Vagina (tissue), 2 donors: ENCODE results near the gene ABL1. TPM values are rescaled to one million over a fixed set of nuclear protein-coding genes. Genes with fewer than 3 reads are reported as not detected.

Experiments used
- DNase-seq, 2 donors: peaks; one replicate each; pipeline ENCODE4 v3.0.0-alpha.2; 2017; ENCODE audit errors: extremely low spot score in 2 of 2
- H3K27ac ChIP-seq: fragments of 200-600 bp; sonication (generic); one replicate; pipeline ENCODE4 v1.5.1; 2019
- H3K27me3 ChIP-seq: fragments of 200-600 bp; sonication (generic); one replicate; pipeline ENCODE4 v1.5.1; 2019
- H3K36me3 ChIP-seq, 2 donors: fragments of 200-600 bp; sonication (generic); one replicate each; pipeline ENCODE4 v1.5.1; 2017 to 2019
- H3K4me1 ChIP-seq: fragments of 200-600 bp; sonication (generic); one replicate; pipeline ENCODE4 v1.5.1; 2019
- H3K4me3 ChIP-seq, 2 donors: fragments of 200-600 bp; sonication (generic); 1 replicate in 1 of 2; 2 replicates in 1 of 2; pipeline ENCODE4 v1.5.1; 2016 to 2019
- H3K9me3 ChIP-seq: fragments of 200-600 bp; sonication (generic); one replicate; pipeline ENCODE4 v1.5.1; 2019
- POLR2A ChIP-seq, 2 donors: fragments of 450-650 bp; IDR thresholded peaks; one replicate each; pipeline ENCODE4 v1.6.1; 2017; ENCODE audit warnings: antibody characterized with exemption in 2 of 2, mild to moderate bottlenecking in 2 of 2, moderate library complexity in 2 of 2
- POLR2AphosphoS5 ChIP-seq, 2 donors: sonication (generic); formaldehyde crosslinking; IDR thresholded peaks; one replicate each; pipeline ENCODE4 v1.9.0; 2017; ENCODE audit warnings: antibody characterized with exemption in 2 of 2, mild to moderate bottlenecking in 2 of 2, low read depth in 1 of 2; ENCODE audit not compliant: insufficient read depth in 1 of 2
- intact Hi-C: fragments of 100-400 bp; cut with DNase I; formaldehyde crosslinking; loops from one replicate; pipeline ENCODE4 v1.15.1; 2023
- total RNA-seq: library from RNA; depleted of rRNA; stranded (reverse); fragments of >200 nt; gene quantifications from one replicate; pipeline ENCODE4 v1.2.3, GENCODE V29; 2016
- TF ChIP-seq, protein P1 (sequence below), 3 experiments: fragments of 450-650 bp in 2 of 3; fragments of 200-600 bp in 1 of 3; sonication (generic) in 1 of 3; IDR thresholded peaks; one replicate each; pipeline ENCODE4 v1.5.1; 2017 to 2019; ENCODE audit warnings: antibody characterized with exemption in 3 of 3, mild to moderate bottlenecking in 2 of 3, moderate library complexity in 2 of 3

Gene ABL1
- total RNA-seq, 1 donor from 2014 or later: 68.5 TPM

- intact Hi-C loops: loop anchor here (10.0 kb wide), 1 partner anchor 167 kb away; no protein-coding TSS in a partner anchor
- Histone ChIP-seq H3K4me1 (no peaks in the 10 kb centered on the region), H3K9me3 (no peaks in the 10 kb centered on the region), H3K36me3 (peaks cover 0 to 98% of the 10 kb centered on the region in 2 donors), H3K4me3 (no peak overlapping the region), H3K27me3 (no peaks in the 10 kb centered on the region), H3K27ac (no peak overlapping the region)
- TF ChIP-seq POLR2A (IDR thresholded peaks at IDR 0.05) (no peak), POLR2AphosphoS5 (IDR thresholded peaks at IDR 0.05; ENCODE audit: insufficient read depth in 1 of 2, low read depth in 1 of 2) (no peak)
- TF ChIP-seq, protein P1, sequence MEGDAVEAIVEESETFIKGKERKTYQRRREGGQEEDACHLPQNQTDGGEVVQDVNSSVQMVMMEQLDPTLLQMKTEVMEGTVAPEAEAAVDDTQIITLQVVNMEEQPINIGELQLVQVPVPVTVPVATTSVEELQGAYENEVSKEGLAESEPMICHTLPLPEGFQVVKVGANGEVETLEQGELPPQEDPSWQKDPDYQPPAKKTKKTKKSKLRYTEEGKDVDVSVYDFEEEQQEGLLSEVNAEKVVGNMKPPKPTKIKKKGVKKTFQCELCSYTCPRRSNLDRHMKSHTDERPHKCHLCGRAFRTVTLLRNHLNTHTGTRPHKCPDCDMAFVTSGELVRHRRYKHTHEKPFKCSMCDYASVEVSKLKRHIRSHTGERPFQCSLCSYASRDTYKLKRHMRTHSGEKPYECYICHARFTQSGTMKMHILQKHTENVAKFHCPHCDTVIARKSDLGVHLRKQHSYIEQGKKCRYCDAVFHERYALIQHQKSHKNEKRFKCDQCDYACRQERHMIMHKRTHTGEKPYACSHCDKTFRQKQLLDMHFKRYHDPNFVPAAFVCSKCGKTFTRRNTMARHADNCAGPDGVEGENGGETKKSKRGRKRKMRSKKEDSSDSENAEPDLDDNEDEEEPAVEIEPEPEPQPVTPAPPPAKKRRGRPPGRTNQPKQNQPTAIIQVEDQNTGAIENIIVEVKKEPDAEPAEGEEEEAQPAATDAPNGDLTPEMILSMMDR (IDR thresholded peaks at IDR 0.05): no peak
- DNase-seq: no peak
Observed at GRCh38 chr9:130878295-130878694, 43.2 kb downstream of the ABL1 start.

DNA sequence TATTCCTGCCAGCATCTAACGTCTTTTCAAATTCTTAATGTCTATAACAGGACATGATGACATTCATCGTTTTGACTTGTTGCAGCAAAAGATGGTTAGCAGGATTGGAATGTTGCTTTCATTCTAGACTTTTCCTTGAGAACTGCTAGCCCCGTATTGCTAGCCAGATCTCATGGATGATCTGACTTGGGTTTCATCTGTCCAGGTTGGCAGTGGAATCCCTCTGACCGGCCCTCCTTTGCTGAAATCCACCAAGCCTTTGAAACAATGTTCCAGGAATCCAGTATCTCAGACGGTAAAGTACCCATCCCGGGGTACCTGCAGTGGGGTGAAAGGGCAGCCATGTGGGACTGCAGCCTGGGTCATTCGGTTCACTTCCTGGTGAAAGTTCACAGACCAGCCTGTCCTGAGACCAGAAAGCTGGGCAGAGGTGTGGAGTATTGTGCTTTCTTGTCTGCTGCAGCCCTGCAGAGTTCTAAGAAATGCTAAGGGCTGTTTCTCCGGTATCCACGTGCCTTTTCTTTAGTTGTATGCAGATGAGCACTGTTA is 44.9 kb downstream of the ABL1 start:
- H3K4me3 ChIP-seq: no peak overlapping the region
- H3K9me3 ChIP-seq: no peaks in the 10 kb centered on the region
- H3K4me1 ChIP-seq: no peaks in the 10 kb centered on the region
- TF ChIP-seq POLR2A (IDR thresholded peaks at IDR 0.05): no peak
- TF ChIP-seq, protein P1 (IDR thresholded peaks at IDR 0.05): no peak
- TF ChIP-seq POLR2AphosphoS5 (IDR thresholded peaks at IDR 0.05; ENCODE audit: insufficient read depth in 1 of 2, low read depth in 1 of 2): no peak
- H3K27me3 ChIP-seq: no peaks in the 10 kb centered on the region
- DNase-seq: no peak
- peaks cover 0 to 98% of the 10 kb centered on the region in 2 donors for H3K36me3 ChIP-seq
- no peak overlapping the region for H3K27ac ChIP-seq
- intact Hi-C loops: loop anchor here (10.0 kb wide), 1 partner anchor 165 kb away; no protein-coding TSS in a partner anchor

GRCh38 chr9:130880599-130881220 is 45.7 kb downstream of the ABL1 start:
- peaks cover 0 to 98% of the 10 kb centered on the region in 2 donors for H3K36me3 ChIP-seq
- intact Hi-C loops: no loop called here

DNA sequence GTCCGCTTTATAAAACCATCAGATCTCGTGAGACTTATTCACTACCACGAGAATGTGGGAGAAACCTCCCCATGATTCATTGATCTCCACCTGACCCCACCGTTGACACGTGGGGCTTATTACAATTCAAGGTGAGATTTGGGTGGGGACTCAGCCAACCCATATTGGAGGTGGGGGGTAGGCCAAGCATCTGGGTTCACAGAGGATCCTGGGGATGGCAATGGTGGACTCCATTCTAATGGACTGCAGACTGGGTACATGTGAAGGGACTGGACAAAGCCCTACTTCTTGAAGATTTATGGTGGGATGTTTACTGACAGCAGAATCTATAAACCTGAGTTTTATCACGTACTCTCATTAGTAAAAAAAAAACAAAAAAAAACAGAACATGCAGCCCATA is 46.5 kb downstream of the ABL1 start:
- H3K9me3 ChIP-seq: no peaks in the 10 kb centered on the region
- peaks cover 0 to 98% of the 10 kb centered on the region in 2 donors for H3K36me3 ChIP-seq
- H3K27me3 ChIP-seq: no peaks in the 10 kb centered on the region
- no peak for TF ChIP-seq POLR2AphosphoS5 (IDR thresholded peaks at IDR 0.05; ENCODE audit: insufficient read depth in 1 of 2, low read depth in 1 of 2)
- TF ChIP-seq, protein P1 (IDR thresholded peaks at IDR 0.05): no peak
- TF ChIP-seq POLR2A (IDR thresholded peaks at IDR 0.05): no peak
- no peak for DNase-seq
- H3K4me3 ChIP-seq: no peak overlapping the region
- no peaks in the 10 kb centered on the region for H3K4me1 ChIP-seq
- intact Hi-C loops: no loop called here
- H3K27ac ChIP-seq: no peak overlapping the region

More at GRCh38 chr9:130880599-130881220, 45.7 kb downstream of the ABL1 start:
- Histone ChIP-seq H3K27ac (no peak overlapping the region), H3K4me1 (no peaks in the 10 kb centered on the region), H3K4me3 (no peak overlapping the region), H3K27me3 (no peaks in the 10 kb centered on the region), H3K9me3 (no peaks in the 10 kb centered on the region)
- TF ChIP-seq POLR2AphosphoS5 (IDR thresholded peaks at IDR 0.05; ENCODE audit: insufficient read depth in 1 of 2, low read depth in 1 of 2): peak in 1 of 2 donors; percentile 34
- TF ChIP-seq, protein P1 (IDR thresholded peaks at IDR 0.05): no peak
- TF ChIP-seq POLR2A (IDR thresholded peaks at IDR 0.05): no peak
- no peak for DNase-seq

DNA sequence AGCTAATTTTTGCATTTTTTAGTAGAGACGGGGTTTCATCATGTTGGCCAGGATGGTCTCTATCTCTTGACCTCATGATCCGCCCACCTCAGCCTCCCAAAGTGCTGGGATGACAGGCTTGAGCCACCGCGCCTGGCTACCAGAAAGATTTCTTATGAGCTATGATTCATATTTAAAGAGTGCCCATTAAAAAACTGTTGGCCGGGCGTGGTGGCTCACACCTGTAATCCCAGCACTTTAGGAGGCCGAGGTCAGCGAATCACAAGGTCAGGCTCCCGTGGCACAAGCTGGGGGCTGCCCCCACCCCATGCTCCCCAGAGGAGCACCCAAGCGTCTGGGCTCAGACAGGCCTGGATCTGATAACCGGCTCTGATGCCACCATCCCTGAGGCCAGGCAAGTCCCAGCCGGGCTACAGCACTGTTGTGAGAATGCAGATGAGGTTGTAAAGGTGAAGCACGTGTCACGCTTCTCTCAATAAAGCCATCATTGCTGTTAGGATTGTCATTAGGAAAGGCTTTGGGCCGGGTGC is 47.7 kb downstream of the ABL1 start:
- Histone ChIP-seq H3K27me3 (no peaks in the 10 kb centered on the region), H3K9me3 (no peaks in the 10 kb centered on the region), H3K4me1 (no peaks in the 10 kb centered on the region), H3K36me3 (peaks cover 0 to 99% of the 10 kb centered on the region in 2 donors), H3K4me3 (no peak overlapping the region), H3K27ac (no peak overlapping the region)
- DNase-seq: no peak
- TF ChIP-seq POLR2A (IDR thresholded peaks at IDR 0.05) (no peak), POLR2AphosphoS5 (IDR thresholded peaks at IDR 0.05; ENCODE audit: insufficient read depth in 1 of 2, low read depth in 1 of 2) (peak in 1 of 2 donors; percentile 57)
- intact Hi-C loops: no loop called here
